K562 (cell line): ENCODE measurements around the gene TRIM44. TPM values are rescaled to one million over a fixed set of nuclear protein-coding genes. Genes with fewer than 3 reads are reported as not detected.
"Not testable (repeated sequence)": the region's sequence is repeated elsewhere in the genome, so short reads cannot be mapped to it uniquely, and the experiment has no call there.

Experiments used
- ATAC-seq: fragments of 200-7000 bp; cut with Tn5 transposase; 3 replicates; pipeline ENCODE4 v1.9.1; 2020; ENCODE audit warnings: moderate library complexity
- BruUV-seq: library from RNA; stranded (reverse); fragments of 400-500 nt; replicated peaks from 2 replicates; lab custom pipeline; 2021; lab: Mats Ljungman, UMichigan
- CTCF ChIA-PET: fragments of 300-600 bp; formaldehyde crosslinking; extraction: SDS; loops from one replicate; lab custom pipeline; 2021; ENCODE audit warnings: low intra/inter-chr PET ratio; lab: Yijun Ruan, JAX
- POLR2A ChIA-PET: fragments of 300-600, 350-650 bp; sonication (Branson Sonifier 250); formaldehyde crosslinking; extraction: SDS; loops from one replicate; lab custom pipeline; 2021; ENCODE audit warnings: antibody characterized with exemption, inconsistent platforms; lab: Yijun Ruan, JAX
- DNase-seq, 4 experiments: peaks; one replicate each; pipeline versions ENCODE4 v3.0.0 to v3.0.0-alpha.2; 2011 to 2018; ENCODE audit warnings: low spot score in 3 of 4, mixed read lengths in 3 of 4; ENCODE audit errors: extremely low read depth in 1 of 4
- FAIRE-seq: peaks from 2 replicates; lab custom pipeline; 2011; peaks lifted over from hg19 to GRCh38; lab: Jason Lieb, UNC
- H2AFZ ChIP-seq: 2 replicates; pipeline ENCODE4 v1.6.0; 2011; ENCODE audit warnings: low read depth, low read length, control low read depth, inconsistent platforms
- H3K27ac ChIP-seq: fragments of 200-600 bp; 3 replicates; pipeline ENCODE4 v1.8.0; 2011; ENCODE audit warnings: low read depth, mild to moderate bottlenecking, control low read depth, inconsistent platforms, low read length, moderate library complexity, mixed read lengths; ENCODE audit errors: extremely low read depth
- H3K27me3 ChIP-seq, 2 experiments: fragments of 300-600 bp in 1 of 2; 2 replicates in 1 of 2; 3 replicates in 1 of 2; pipeline versions ENCODE4 v1.6.0 to v1.8.0; 2011; ENCODE audit warnings: inconsistent platforms in 2 of 2, low read length in 2 of 2, mild to moderate bottlenecking in 1 of 2, mixed read lengths in 1 of 2, moderate library complexity in 1 of 2; ENCODE audit not compliant: control insufficient read depth in 2 of 2, insufficient read depth in 2 of 2
- H3K36me3 ChIP-seq: fragments of 300-600 bp; 3 replicates; pipeline ENCODE4 v1.8.0; 2011; ENCODE audit warnings: mild to moderate bottlenecking, low read length, inconsistent platforms; ENCODE audit not compliant: control insufficient read depth, insufficient read depth
- H3K4me1 ChIP-seq, 2 experiments: fragments of 200-600 bp in 1 of 2; replicated peaks in 1 of 2; 2 replicates in 1 of 2; 3 replicates in 1 of 2; pipeline versions ENCODE4 v1.5.1 to v1.8.0; 2011; ENCODE audit warnings: inconsistent platforms in 2 of 2, low read length in 2 of 2, mild to moderate bottlenecking in 1 of 2, mixed read lengths in 1 of 2, moderate library complexity in 1 of 2; ENCODE audit not compliant: control insufficient read depth in 2 of 2, insufficient read depth in 2 of 2
- H3K4me2 ChIP-seq: 2 replicates; pipeline ENCODE4 v1.6.1; 2011; ENCODE audit warnings: low read length, control low read depth, inconsistent platforms, mixed read lengths; ENCODE audit not compliant: insufficient read depth
- H3K4me3 ChIP-seq: fragments of 200-600 bp; sonication (generic), shearing (Covaris generic); 2 replicates; pipeline ENCODE4 v1.5.1; 2016; ENCODE audit warnings: control low read depth, inconsistent platforms
- H3K79me2 ChIP-seq: fragments of 200-600 bp; 3 replicates; pipeline ENCODE4 v1.8.0; 2011; ENCODE audit warnings: low read length, inconsistent platforms; ENCODE audit not compliant: control insufficient read depth, insufficient read depth
- H3K9ac ChIP-seq, 2 experiments: 2 replicates each; pipeline versions ENCODE4 v1.6.0 to v1.6.1; 2011; ENCODE audit warnings: low read depth in 2 of 2, low read length in 2 of 2, control low read depth in 1 of 2, inconsistent platforms in 1 of 2, mild to moderate bottlenecking in 1 of 2, mixed read lengths in 1 of 2; ENCODE audit not compliant: insufficient read depth in 1 of 2
- H3K9me1 ChIP-seq: one replicate; pipeline ENCODE4 v1.6.0; 2011; ENCODE audit warnings: inconsistent platforms, mild to moderate bottlenecking, low read length, moderate library complexity; ENCODE audit not compliant: control insufficient read depth, insufficient read depth
- H3K9me3 ChIP-seq: replicated peaks from 2 replicates; pipeline ENCODE4 v1.5.1; 2011; ENCODE audit warnings: low read depth, low read length, inconsistent platforms; ENCODE audit not compliant: control insufficient read depth, insufficient read depth
- H4K20me1 ChIP-seq: replicated peaks from 2 replicates; pipeline ENCODE4 v1.6.1; 2011; ENCODE audit warnings: low read length, inconsistent platforms, mixed read lengths; ENCODE audit not compliant: control insufficient read depth, insufficient read depth
- ZNF354B ChIP-seq: fragments of 250-450 bp; sonication (Bioruptor Pico); IDR thresholded peaks from 2 replicates; pipeline ENCODE4 v1.4.0; 2020
- ZNF507 ChIP-seq: conservative IDR thresholded peaks from 2 replicates; pipeline ENCODE4 v1.6.1; 2017; ENCODE audit warnings: missing genetic modification characterization, missing compliant biosample characterization
- WGBS: fragments of 100-300 bp; shearing (Covaris generic); methylation state at CpG from one replicate; pipeline ENCODE4 v1.1.6; 2016; ENCODE audit warnings: low coverage, mixed read lengths; ENCODE audit not compliant: insufficient coverage; ENCODE audit errors: missing lambda C conversion rate; 5-methylcytosine and 5-hydroxymethylcytosine counted together
- in situ Hi-C: fragments of 300-500 bp; cut with MboI; formaldehyde crosslinking; loops from 4 replicates; pipeline ENCODE4 v1.15.0; 2018; ENCODE audit warnings: inconsistent platforms, mixed read lengths
- intact Hi-C: fragments of 100-400 bp; cut with micrococcal nuclease; formaldehyde crosslinking; loops from 2 replicates; pipeline ENCODE4 v1.14.2; 2022
- polyA plus RNA-seq, 8 experiments: library from polyadenylated mRNA; depleted of rRNA in 4 of 8; stranded (reverse) in 5 of 8; unstranded in 3 of 8; fragments of >200 nt; fragmentation: Nextera tagmentation in 2 of 8; fragmentation: Illumina TruSeq in 1 of 8; extraction: Ambion mirVana in 2 of 8; extraction: Trizol in 1 of 8; gene quantifications; 2 replicates each; pipeline versions ENCODE4 v1.2.1 to v1.2.3, GENCODE V29; 2011 to 2014; ENCODE audit warnings: inconsistent platforms in 1 of 8, missing spikeins in 1 of 8
- total RNA-seq, 7 experiments: library from RNA; depleted of rRNA in 6 of 7; stranded (reverse); fragments of >200 nt in 6 of 7; fragmentation: Illumina TruSeq in 2 of 7; extraction: Trizol in 2 of 7; gene quantifications; 2 replicates each; pipeline versions ENCODE4 v1.2.1 to v1.2.3, GENCODE V29; 2011 to 2021; ENCODE audit warnings: low replicate concordance in 1 of 7

Gene TRIM44
- total and polyA plus RNA-seq, 9 of the 15 experiments (the other 6 are each of a cell fraction or from before 2014, with no cell fraction given): 8.3 to 105 (median 37.2) TPM

DNA sequence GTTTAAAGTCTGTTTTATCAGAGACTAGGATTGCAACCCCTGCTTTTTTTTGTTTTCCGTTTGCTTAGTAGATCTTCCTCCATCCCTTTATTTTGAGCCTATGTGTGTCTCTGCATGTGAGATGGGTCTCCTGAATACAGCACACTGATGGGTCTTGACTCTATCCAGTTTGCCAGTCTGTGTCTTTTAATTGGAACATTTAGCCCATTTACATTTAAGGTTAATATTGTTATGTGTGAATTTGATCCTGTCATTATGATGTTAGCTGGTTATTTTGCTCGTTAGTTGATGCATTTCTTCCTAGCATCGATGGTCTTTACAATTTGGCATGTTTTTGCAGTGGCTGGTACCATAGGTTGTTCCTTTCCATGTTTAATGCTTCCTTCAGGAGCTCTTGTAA lies 114.7 kb downstream of the TRIM44 start:
- not testable (repeated sequence) for H3K4me1 ChIP-seq
- TF ChIP-seq ZNF354B (peak; percentile 86), ZNF507 (peak; percentile 95)
- TF ChIP-seq, all 486 proteins: peak for 2; not testable (repeated sequence) for 484
- BruUV-seq, H3K9me1 ChIP-seq, in situ Hi-C loops, intact Hi-C loops, FAIRE-seq, CTCF ChIA-PET, H3K27ac ChIP-seq, H3K4me3 ChIP-seq, ATAC-seq, H3K9me3 ChIP-seq, DNase-seq, H3K27me3 ChIP-seq, H4K20me1 ChIP-seq, H3K36me3 ChIP-seq, H3K4me2 ChIP-seq, H3K9ac ChIP-seq, H2AFZ ChIP-seq: not testable (repeated sequence)
- WGBS: 69% methylated on average over 3 of the region's 3 CpGs
- POLR2A ChIA-PET: interaction anchor here (0.5 kb wide), 1 partner anchor 619 kb away, joined by 3 read pairs; no protein-coding TSS in a partner anchor
- peaks cover 13% of the 10 kb centered on the region; the same call in 2 of the 3 replicates for H3K79me2 ChIP-seq

GRCh38 chr11:35778943-35779342 lies 116.4 kb downstream of the TRIM44 start:
- H3K27me3 ChIP-seq, H3K9me1 ChIP-seq, BruUV-seq, DNase-seq, H3K36me3 ChIP-seq, CTCF ChIA-PET, H2AFZ ChIP-seq, H3K4me2 ChIP-seq, H3K27ac ChIP-seq, in situ Hi-C loops, H3K9ac ChIP-seq, H3K9me3 ChIP-seq, intact Hi-C loops, H3K4me1 ChIP-seq, H3K4me3 ChIP-seq, H4K20me1 ChIP-seq, FAIRE-seq, ATAC-seq: not testable (repeated sequence)
- peaks cover 15% of the 10 kb centered on the region; the same call in 2 of the 3 replicates for H3K79me2 ChIP-seq
- 90% methylated on average over 6 of the region's 8 CpGs for WGBS
- POLR2A ChIA-PET: interaction anchor here (0.6 to 0.7 kb wide), 2 partner anchors 128 to 161 kb away, joined by 3 read pairs; no protein-coding TSS in a partner anchor
